HEK293 (cell line): Measurements from ENCODE around the gene CLPSL2.

ENCODE experiments used
- KLF8 ChIP-seq: fragments of 450-650 bp; formaldehyde crosslinking; IDR thresholded peaks from 2 replicates; pipeline ENCODE4 v1.5.1; 2016; ENCODE audit warnings: missing biosample characterization, missing genetic modification characterization
- MZF1 ChIP-seq: fragments of 450-650 bp; formaldehyde crosslinking; IDR thresholded peaks from 2 replicates; pipeline ENCODE4 v1.5.1; 2017; ENCODE audit warnings: missing biosample characterization, missing genetic modification characterization, borderline replicate concordance
- PBX3 ChIP-seq: sonication (generic); formaldehyde crosslinking; IDR thresholded peaks from 2 replicates; pipeline ENCODE4 v1.8.1; 2022; ENCODE audit warnings: mild to moderate bottlenecking, moderate library complexity, missing genetic modification reagents
- SCRT2 ChIP-seq: fragments of 450-650 bp; formaldehyde crosslinking; IDR thresholded peaks from 2 replicates; pipeline ENCODE4 v1.5.1; 2016; ENCODE audit warnings: missing biosample characterization, missing genetic modification characterization
- SETDB1 ChIP-seq: IDR thresholded peaks from one replicate; pipeline ENCODE4 v1.6.1; 2017; ENCODE audit warnings: mild to moderate bottlenecking, low read length, moderate library complexity, mixed read lengths; ENCODE audit not compliant: insufficient read length
- YY2 ChIP-seq: fragments of 450-650 bp; formaldehyde crosslinking; IDR thresholded peaks from 2 replicates; pipeline ENCODE4 v1.5.1; 2016; ENCODE audit warnings: missing biosample characterization, missing genetic modification characterization
- ZBTB17 ChIP-seq: fragments of 450-650 bp; formaldehyde crosslinking; IDR thresholded peaks from 2 replicates; pipeline ENCODE4 v1.5.1; 2016; ENCODE audit warnings: missing biosample characterization, missing genetic modification characterization
- ZBTB49 ChIP-seq: fragments of 450-650 bp; formaldehyde crosslinking; IDR thresholded peaks from 2 replicates; pipeline ENCODE4 v1.5.1; 2016; ENCODE audit warnings: missing biosample characterization, missing genetic modification characterization, low read depth
- ZFP69B ChIP-seq: fragments of 450-650 bp; formaldehyde crosslinking; IDR thresholded peaks from 2 replicates; pipeline ENCODE4 v1.5.1; 2016; ENCODE audit warnings: missing biosample characterization, missing genetic modification characterization
- ZNF157 ChIP-seq: fragments of 450-650 bp; formaldehyde crosslinking; IDR thresholded peaks from 2 replicates; pipeline ENCODE4 v1.5.1; 2016; ENCODE audit warnings: missing biosample characterization, missing genetic modification characterization
- ZNF184 ChIP-seq: fragments of 450-650 bp; IDR thresholded peaks from 2 replicates; pipeline ENCODE4 v1.5.1; 2018; ENCODE audit warnings: missing biosample characterization, mild to moderate bottlenecking, missing genetic modification characterization
- ZNF221 ChIP-seq: fragments of 450-650 bp; formaldehyde crosslinking; IDR thresholded peaks from 2 replicates; pipeline ENCODE4 v1.5.1; 2017; ENCODE audit warnings: missing biosample characterization, missing genetic modification characterization, borderline replicate concordance
- ZNF239 ChIP-seq: fragments of 450-650 bp; formaldehyde crosslinking; IDR thresholded peaks from 2 replicates; pipeline ENCODE4 v1.5.1; 2016; ENCODE audit warnings: missing biosample characterization, missing genetic modification characterization
- ZNF433 ChIP-seq: fragments of 450-650 bp; formaldehyde crosslinking; IDR thresholded peaks from 2 replicates; pipeline ENCODE4 v1.5.1; 2016; ENCODE audit warnings: missing biosample characterization, missing genetic modification characterization, low read depth
- ZNF449 ChIP-seq: fragments of 450-650 bp; formaldehyde crosslinking; IDR thresholded peaks from 2 replicates; pipeline ENCODE4 v1.5.1; 2017; ENCODE audit warnings: missing biosample characterization, mild to moderate bottlenecking, missing genetic modification characterization, moderate library complexity
- ZNF529 ChIP-seq: fragments of 450-650 bp; formaldehyde crosslinking; IDR thresholded peaks from 2 replicates; pipeline ENCODE4 v1.5.1; 2017; ENCODE audit warnings: missing genetic modification characterization, missing biosample characterization; ENCODE audit not compliant: insufficient replicate concordance
- ZNF530 ChIP-seq: fragments of 450-650 bp; formaldehyde crosslinking; IDR thresholded peaks from 2 replicates; pipeline ENCODE4 v1.5.1; 2016; ENCODE audit warnings: low read depth, missing biosample characterization, missing genetic modification characterization
- ZNF544 ChIP-seq: fragments of 450-650 bp; formaldehyde crosslinking; IDR thresholded peaks from 2 replicates; pipeline ENCODE4 v1.5.0; 2017; ENCODE audit warnings: missing biosample characterization, missing genetic modification characterization
- ZNF549 ChIP-seq: fragments of 450-650 bp; IDR thresholded peaks from 2 replicates; pipeline ENCODE4 v1.5.1; 2018; ENCODE audit warnings: missing biosample characterization, missing genetic modification characterization, mild to moderate bottlenecking, inconsistent platforms, moderate library complexity
- ZNF571 ChIP-seq: fragments of 450-650 bp; formaldehyde crosslinking; IDR thresholded peaks from 2 replicates; pipeline ENCODE4 v1.5.0; 2017; ENCODE audit warnings: missing biosample characterization, missing genetic modification characterization
- ZNF645 ChIP-seq: fragments of 450-650 bp; formaldehyde crosslinking; IDR thresholded peaks from 2 replicates; pipeline ENCODE4; 2016; ENCODE audit warnings: missing biosample characterization, missing genetic modification characterization
- ZNF670 ChIP-seq: fragments of 450-650 bp; formaldehyde crosslinking; IDR thresholded peaks from 2 replicates; pipeline ENCODE4 v1.5.1; 2016; ENCODE audit warnings: missing biosample characterization, missing genetic modification characterization, low read depth
- ZNF768 ChIP-seq: fragments of 450-650 bp; formaldehyde crosslinking; IDR thresholded peaks from 2 replicates; pipeline ENCODE4 v1.5.1; 2018; ENCODE audit warnings: missing biosample characterization, mild to moderate bottlenecking, missing genetic modification characterization
- ZNF776 ChIP-seq: fragments of 450-650 bp; formaldehyde crosslinking; IDR thresholded peaks from 2 replicates; pipeline ENCODE4 v1.5.0; 2017; ENCODE audit warnings: missing biosample characterization, missing genetic modification characterization, borderline replicate concordance
- ZSCAN16 ChIP-seq: fragments of 450-650 bp; formaldehyde crosslinking; IDR thresholded peaks from 2 replicates; pipeline ENCODE4 v1.5.1; 2016; ENCODE audit warnings: missing biosample characterization, missing genetic modification characterization
- TF ChIP-seq, protein P1 (sequence below): fragments of 450-650 bp; formaldehyde crosslinking; IDR thresholded peaks from 2 replicates; pipeline ENCODE4 v1.5.1; 2016; ENCODE audit warnings: missing biosample characterization, missing genetic modification characterization
- TF ChIP-seq, protein P2 (sequence below): fragments of 450-650 bp; formaldehyde crosslinking; IDR thresholded peaks from 2 replicates; pipeline ENCODE4 v1.5.1; 2017; ENCODE audit warnings: missing biosample characterization, missing genetic modification characterization
- TF ChIP-seq, protein P3 (sequence below): fragments of 450-650 bp; formaldehyde crosslinking; IDR thresholded peaks from 2 replicates; pipeline ENCODE4 v1.5.1; 2016; ENCODE audit warnings: missing biosample characterization, missing genetic modification characterization, low read depth

Gene CLPSL2

GRCh38 chr6:35804996-35805736 is 28.8 kb downstream of the CLPSL2 start, which contains the start of gene LHFPL5 (continued):
- peak; percentile 94 for TF ChIP-seq PBX3 (CRISPR knock-in tag)
- TF ChIP-seq ZNF544 (tag by site-specific recombination) = no peak
- no peak for TF ChIP-seq ZNF571 (tag by site-specific recombination)
- TF ChIP-seq, protein P1, sequence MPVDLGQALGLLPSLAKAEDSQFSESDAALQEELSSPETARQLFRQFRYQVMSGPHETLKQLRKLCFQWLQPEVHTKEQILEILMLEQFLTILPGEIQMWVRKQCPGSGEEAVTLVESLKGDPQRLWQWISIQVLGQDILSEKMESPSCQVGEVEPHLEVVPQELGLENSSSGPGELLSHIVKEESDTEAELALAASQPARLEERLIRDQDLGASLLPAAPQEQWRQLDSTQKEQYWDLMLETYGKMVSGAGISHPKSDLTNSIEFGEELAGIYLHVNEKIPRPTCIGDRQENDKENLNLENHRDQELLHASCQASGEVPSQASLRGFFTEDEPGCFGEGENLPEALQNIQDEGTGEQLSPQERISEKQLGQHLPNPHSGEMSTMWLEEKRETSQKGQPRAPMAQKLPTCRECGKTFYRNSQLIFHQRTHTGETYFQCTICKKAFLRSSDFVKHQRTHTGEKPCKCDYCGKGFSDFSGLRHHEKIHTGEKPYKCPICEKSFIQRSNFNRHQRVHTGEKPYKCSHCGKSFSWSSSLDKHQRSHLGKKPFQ = no peak
- no peak for TF ChIP-seq ZNF530 (tag by site-specific recombination)
- no peak for TF ChIP-seq ZNF776 (tag by site-specific recombination)
- TF ChIP-seq ZNF221 (tag by site-specific recombination) = no peak
- TF ChIP-seq KLF8 (tag by site-specific recombination) = no peak
- no peak for TF ChIP-seq ZNF549 (tag by site-specific recombination)
- TF ChIP-seq YY2 (tag by site-specific recombination) = no peak
- TF ChIP-seq ZNF768 = no peak
- TF ChIP-seq, protein P2, sequence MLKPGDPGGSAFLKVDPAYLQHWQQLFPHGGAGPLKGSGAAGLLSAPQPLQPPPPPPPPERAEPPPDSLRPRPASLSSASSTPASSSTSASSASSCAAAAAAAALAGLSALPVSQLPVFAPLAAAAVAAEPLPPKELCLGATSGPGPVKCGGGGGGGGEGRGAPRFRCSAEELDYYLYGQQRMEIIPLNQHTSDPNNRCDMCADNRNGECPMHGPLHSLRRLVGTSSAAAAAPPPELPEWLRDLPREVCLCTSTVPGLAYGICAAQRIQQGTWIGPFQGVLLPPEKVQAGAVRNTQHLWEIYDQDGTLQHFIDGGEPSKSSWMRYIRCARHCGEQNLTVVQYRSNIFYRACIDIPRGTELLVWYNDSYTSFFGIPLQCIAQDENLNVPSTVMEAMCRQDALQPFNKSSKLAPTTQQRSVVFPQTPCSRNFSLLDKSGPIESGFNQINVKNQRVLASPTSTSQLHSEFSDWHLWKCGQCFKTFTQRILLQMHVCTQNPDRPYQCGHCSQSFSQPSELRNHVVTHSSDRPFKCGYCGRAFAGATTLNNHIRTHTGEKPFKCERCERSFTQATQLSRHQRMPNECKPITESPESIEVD = no peak
- TF ChIP-seq MZF1 (tag by site-specific recombination) = no peak
- TF ChIP-seq ZNF184 (tag by site-specific recombination) = no peak
- TF ChIP-seq ZNF157 (tag by site-specific recombination) = no peak
- no peak for TF ChIP-seq ZNF239 (tag by site-specific recombination)
- TF ChIP-seq ZNF670 (tag by site-specific recombination) = no peak
- no peak for TF ChIP-seq ZNF645 (tag by site-specific recombination)
- TF ChIP-seq, protein P3, sequence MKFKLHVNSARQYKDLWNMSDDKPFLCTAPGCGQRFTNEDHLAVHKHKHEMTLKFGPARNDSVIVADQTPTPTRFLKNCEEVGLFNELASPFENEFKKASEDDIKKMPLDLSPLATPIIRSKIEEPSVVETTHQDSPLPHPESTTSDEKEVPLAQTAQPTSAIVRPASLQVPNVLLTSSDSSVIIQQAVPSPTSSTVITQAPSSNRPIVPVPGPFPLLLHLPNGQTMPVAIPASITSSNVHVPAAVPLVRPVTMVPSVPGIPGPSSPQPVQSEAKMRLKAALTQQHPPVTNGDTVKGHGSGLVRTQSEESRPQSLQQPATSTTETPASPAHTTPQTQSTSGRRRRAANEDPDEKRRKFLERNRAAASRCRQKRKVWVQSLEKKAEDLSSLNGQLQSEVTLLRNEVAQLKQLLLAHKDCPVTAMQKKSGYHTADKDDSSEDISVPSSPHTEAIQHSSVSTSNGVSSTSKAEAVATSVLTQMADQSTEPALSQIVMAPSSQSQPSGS (tag by site-specific recombination) = no peak
- no peak for TF ChIP-seq ZNF529 (tag by site-specific recombination)
- no peak for TF ChIP-seq ZNF449 (tag by site-specific recombination)
- no peak for TF ChIP-seq ZNF433 (tag by site-specific recombination)
- no peak for TF ChIP-seq ZFP69B
- no peak for TF ChIP-seq ZBTB17 (tag by site-specific recombination)
- TF ChIP-seq SETDB1 = no peak
- no peak for TF ChIP-seq SCRT2 (tag by site-specific recombination)
- TF ChIP-seq ZBTB49 = no peak
- TF ChIP-seq ZSCAN16 (tag by site-specific recombination) = no peak
